Gastrocnemius medialis (tissue), 4 donors: ENCODE results near the gene IGSF21.

Source experiments
- CTCF ChIP-seq, 5 experiments: fragments of 450-650 bp in 3 of 5; fragments of 200-600 bp in 2 of 5; sonication (generic) in 2 of 5; IDR thresholded peaks in 4 of 5; conservative IDR thresholded peaks in 1 of 5; 1 replicate in 4 of 5; 2 replicates in 1 of 5; pipeline ENCODE4 v1.5.1; 2016 to 2019; ENCODE audit warnings: antibody characterized with exemption in 5 of 5, mild to moderate bottlenecking in 3 of 5, moderate library complexity in 3 of 5
- POLR2A ChIP-seq, 2 donors: fragments of 450-650 bp; IDR thresholded peaks; one replicate each; pipeline ENCODE4 v1.6.1; 2017; ENCODE audit warnings: antibody characterized with exemption in 2 of 2, mild to moderate bottlenecking in 2 of 2, moderate library complexity in 2 of 2

GRCh38 chr1:18376661-18377060, 269.1 kb downstream of the IGSF21 start:
- TF ChIP-seq POLR2A (IDR thresholded peaks at IDR 0.05) (no peak), CTCF (IDR thresholded peaks at IDR 0.05 in 4 of 5, conservative IDR thresholded peaks at IDR 0.05 in 1 of 5) (no peak)
